Endometrium (tissue), 2 donors: Measurements from ENCODE around the gene MAS1L.
"Not testable (repeated sequence)": the region's sequence is repeated elsewhere in the genome, so short reads cannot be mapped to it uniquely, and the experiment has no call there.

ENCODE experiments used
- FAIRE-seq: peaks from 2 replicates; lab custom pipeline; 2012; peaks lifted over from hg19 to GRCh38; lab: Jason Lieb, UNC
- donor health status: control.
- donor health status: control.

MAS1L gene

GRCh38 chr6:29483735-29484134 is 4.0 kb downstream of the MAS1L start:
- no peak for FAIRE-seq

GRCh38 chr6:29483186-29483585 is 4.6 kb downstream of the MAS1L start:
- FAIRE-seq = no peak

DNA sequence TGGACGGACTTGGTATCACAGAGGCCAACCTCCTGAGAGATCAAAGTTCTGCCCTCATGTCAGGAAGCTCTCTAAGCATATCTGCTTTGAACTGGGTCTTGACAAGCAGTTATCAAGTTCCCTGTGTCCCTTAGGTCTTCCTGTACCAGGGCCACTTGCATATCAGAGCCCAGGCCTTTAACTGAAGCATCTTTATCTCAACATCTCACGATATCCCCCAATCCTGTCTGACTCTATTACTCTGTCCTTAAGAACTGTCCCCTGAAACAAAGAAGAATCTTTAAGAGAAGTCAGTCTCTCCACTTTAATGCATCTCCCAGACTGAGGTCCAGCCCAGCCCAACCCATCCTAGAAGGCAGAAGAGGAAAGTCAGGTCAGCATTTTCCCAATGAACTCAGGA is 8.2 kb downstream of the MAS1L start:
- FAIRE-seq = no peak

DNA sequence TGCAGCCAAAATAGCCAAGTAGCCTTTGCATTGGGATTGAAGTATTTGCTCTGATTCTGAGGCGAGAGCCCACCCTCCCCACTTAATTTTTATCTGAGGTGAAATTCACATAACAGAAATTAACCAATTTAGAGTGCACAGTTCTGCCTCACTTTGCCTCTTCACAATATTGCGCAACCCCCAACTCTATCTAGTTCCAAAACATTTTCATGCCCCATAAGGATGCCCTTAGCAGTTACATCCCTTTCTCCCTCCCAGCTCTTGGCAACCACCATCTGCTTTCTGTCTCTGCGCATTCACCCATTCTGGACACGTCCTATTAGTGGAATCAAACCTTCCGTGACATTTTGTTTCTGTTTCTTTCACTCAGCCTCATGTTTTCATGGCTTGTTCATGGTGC is 9.0 kb downstream of the MAS1L start:
- no peak for FAIRE-seq

DNA sequence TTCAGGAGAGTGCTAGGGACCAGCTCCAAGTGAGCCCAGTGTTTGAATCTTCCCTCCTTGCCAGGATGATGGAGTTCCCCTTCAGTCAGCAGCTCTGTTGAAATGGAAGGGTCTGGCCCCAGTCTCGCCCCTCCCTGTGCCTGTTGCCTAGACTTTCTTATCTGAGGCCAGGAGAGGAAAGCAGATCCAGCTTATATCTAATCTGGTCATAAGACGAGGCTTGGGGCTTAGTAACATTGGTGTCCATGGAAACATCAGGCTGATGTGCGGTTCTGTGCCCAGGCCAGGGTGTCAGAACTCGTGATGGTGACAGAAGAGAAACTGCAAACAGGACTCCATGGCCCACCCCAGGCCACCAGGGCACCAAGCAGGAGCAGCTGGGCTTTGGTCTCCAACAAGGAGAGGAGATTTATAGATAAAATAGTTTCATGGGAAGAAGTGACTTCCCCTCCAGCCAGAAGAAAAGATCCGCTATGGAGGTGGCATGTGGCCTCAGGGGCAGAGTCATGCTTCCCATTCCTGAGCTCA is 9.8 kb downstream of the MAS1L start:
- no peak for FAIRE-seq

GRCh38 chr6:29474996-29475395 is 12.8 kb downstream of the MAS1L start:
- no peak for FAIRE-seq

- no peak for FAIRE-seq
These were observed 21.5 kb downstream of the MAS1L start for GRCh38 chr6:29466241-29466640.

GRCh38 chr6:29465801-29466200 is 22.0 kb downstream of the MAS1L start:
- no peak for FAIRE-seq

- FAIRE-seq = no peak
These were observed 22.5 kb downstream of the MAS1L start for GRCh38 chr6:29465279-29465678.

DNA sequence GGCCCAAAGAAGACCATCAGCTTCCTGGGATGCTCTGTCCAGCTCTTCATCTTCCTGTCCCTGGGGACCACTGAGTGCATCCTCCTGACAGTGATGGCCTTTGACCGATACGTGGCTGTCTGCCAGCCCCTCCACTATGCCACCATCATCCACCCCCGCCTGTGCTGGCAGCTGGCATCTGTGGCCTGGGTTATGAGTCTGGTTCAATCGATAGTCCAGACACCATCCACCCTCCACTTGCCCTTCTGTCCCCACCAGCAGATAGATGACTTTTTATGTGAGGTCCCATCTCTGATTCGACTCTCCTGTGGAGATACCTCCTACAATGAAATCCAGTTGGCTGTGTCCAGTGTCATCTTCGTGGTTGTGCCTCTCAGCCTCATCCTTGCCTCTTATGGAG is 25.7 kb downstream of the MAS1L start:
- FAIRE-seq = no peak

DNA sequence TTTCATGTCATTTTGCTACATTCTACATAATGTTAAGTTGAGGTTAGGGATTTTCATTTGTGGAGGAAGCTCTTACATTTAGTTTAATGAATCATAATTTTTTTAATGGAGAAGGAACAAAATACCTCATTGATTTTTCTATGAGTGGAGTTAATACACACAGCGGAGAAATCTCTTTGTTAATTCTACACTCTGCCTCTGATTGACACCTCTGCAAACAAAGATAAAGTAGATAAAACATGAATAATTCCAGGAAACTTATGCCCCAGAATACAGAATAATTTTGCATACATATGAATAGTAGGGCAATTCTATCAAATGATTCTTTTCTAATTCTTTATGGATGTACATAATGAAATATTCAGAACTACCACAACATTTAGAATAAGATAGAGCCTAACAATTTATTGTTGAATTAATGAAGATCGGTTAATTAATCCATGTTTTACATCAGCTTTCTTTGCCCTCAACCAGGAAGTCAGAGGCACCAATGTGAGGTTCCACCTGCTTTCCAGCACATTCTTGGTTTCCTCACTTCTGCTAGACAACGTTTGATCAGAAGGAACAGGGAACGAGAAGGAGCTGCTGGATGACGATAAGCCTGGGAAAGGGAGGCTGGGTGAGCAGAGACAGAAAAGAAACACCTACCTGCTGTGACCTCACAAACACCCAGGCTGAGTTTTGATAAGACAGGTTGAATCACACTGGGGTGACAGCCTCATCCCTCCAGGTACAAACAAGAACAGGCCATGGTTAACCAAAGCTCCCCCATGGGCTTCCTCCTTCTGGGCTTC is 26.5 kb downstream of the MAS1L start:
- FAIRE-seq = no peak

GRCh38 chr6:29456971-29457370 is 30.8 kb downstream of the MAS1L start, which contains the start of the genes OR11A1 and OR2H1:
Gene OR11A1, minus strand, starts transcription at chr6:29457071. Its CDS starts 29,430 bp downstream, at chr6:29427641.
Gene OR2H1, plus strand, starts transcription at chr6:29457155. Its CDS starts 4,615 bp downstream, at chr6:29461770.
- no peak for FAIRE-seq

DNA sequence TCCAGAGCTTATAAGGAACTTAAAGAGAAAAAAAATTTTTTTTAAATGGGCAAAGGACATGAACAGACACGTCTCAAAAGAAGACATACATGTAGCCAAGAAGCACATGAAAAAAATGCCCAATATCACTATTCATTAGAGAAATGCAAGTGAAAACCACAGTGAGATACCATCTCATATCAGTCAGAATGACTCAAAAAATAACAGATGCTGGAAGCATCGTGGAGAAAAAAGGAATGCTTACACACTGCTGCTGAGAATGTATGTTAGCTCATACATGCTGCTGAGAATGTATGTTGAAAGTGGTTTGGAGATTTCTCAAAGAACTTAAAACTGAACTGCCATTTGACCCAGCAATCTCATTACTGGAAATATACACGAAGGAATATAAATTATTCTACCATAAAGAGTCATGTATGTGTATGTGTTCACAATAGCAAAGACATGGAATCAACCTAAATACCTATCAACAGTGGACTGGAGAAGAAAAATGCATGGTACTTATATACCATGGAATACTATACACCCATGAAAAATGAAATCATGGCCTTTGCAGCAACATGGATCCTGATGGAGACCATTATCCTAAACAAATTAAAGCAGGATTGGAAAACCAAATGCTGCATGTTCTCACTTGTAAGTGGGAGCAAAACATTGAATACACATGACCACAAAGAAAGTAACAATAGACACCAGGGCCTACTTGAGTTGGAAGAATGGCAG is 36.1 kb downstream of the MAS1L start:
- no peak for FAIRE-seq

DNA sequence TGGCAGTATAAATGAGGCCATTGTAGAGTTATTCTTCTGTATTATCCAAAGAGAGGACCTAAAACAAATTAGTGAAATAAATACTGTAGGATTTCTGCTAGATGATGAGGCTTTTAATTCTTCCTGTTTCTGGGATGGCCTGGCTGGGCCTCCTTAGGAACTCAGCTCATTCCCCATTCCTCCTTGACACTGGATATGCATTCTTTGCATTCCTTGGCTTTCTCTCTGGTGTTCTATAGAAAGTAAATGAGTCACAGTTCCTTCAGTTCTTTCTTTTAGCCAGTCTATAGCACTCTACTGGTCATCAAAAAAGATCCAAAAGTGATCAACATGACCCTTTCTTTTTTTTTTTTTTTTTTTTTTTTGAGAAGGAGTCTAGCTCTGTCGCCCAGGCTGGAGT is 40.1 kb downstream of the MAS1L start:
- FAIRE-seq = no peak

DNA sequence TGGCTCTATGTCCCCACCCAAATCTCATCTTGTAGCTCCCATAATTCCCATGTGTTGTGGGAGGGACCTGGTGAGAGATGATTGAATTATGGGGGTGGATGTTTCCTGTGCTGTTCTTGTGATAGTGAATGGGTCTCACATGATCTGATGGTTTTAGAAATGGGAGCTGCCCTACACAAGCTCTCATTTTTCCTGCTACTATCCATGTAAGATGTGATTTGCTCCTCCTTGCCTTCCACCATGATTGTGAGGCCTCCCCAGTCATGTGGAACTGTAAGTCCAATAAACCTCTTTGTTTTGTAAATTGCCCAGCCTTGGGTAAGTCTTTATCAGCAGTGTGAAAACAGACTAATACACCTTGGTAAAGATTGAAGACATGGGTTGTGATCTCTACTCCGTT is 43.7 kb downstream of the MAS1L start:
- not testable (repeated sequence) for FAIRE-seq

DNA sequence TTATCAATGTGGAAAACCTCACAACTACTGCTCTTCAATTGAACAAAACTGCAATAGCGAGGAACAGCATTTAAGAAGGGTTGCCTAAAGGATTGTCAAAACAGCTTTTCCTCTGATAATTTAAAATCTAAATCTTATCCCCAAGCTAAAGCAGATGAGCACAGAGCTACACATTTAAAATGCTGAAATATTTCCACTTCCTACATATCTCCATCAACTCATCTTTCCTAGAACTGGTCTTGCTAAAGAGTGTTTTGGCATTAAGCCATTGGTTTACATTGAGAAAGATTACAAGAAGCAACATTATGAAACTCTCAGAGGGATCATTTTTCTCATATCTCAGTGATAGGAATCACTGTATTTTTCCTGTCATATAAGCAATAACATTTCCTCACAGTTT is 45.0 kb downstream of the MAS1L start:
- FAIRE-seq = no peak

GRCh38 chr6:29439006-29439405 is 48.8 kb downstream of the MAS1L start, which contains the start of gene OR10C1:
Gene OR10C1, plus strand, starts transcription at chr6:29439306. Its CDS starts 710 bp downstream, at chr6:29440016.
- no peak for FAIRE-seq

DNA sequence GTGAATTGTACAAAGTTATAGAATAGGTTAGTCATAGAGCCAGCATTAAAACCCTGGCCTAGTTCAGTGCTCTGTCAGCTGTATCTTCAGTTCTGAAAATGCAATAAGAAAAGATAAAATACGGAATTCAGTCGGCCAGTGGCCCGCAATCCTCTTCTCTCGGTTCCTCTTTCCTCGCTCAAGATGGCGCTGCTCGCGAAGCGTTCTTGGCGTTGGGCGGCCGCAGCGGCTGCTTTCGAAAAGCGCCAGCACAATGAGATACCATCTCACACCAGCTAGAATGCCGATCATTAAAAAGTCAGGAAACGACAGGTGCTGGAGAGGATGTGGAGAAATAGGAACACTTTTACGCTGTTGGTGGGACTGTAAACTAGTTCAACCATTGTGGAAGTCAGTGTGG is 51.0 kb downstream of the MAS1L start:
- FAIRE-seq = not testable (repeated sequence)
